B cell (primary cell): ENCODE data around the gene PNLIPRP1. TPM values are rescaled to one million over a fixed set of nuclear protein-coding genes. Genes with fewer than 3 reads are reported as not detected.

ENCODE experiments used
- ATAC-seq: fragments of 200-7000 bp; cut with Tn5 transposase; one replicate; pipeline ENCODE4 v1.10.0; 2021; ENCODE audit warnings: low read depth, mild to moderate bottlenecking, moderate number of reproducible peaks, moderate library complexity
- CTCF ChIA-PET: fragments of 350-600 bp; sonication (Branson Sonifier 250); formaldehyde crosslinking; loops from one replicate; lab custom pipeline; 2021; ENCODE audit warnings: antibody characterized with exemption, inconsistent platforms; lab: Charles Lee
- POLR2A ChIA-PET: fragments of 350-600 bp; sonication (Branson Sonifier 250); formaldehyde crosslinking; loops from one replicate; lab custom pipeline; 2021; ENCODE audit warnings: antibody characterized with exemption; lab: Charles Lee
- DNase-seq: peaks from one replicate; pipeline ENCODE4 v3.0.0; 2013
- H2AFZ ChIP-seq: 2 replicates; pipeline ENCODE4 v1.6.1; 2012; ENCODE audit warnings: mild to moderate bottlenecking, low read depth, low read length; ENCODE audit not compliant: insufficient read depth, poor library complexity, severe bottlenecking
- H3K27ac ChIP-seq, 2 donors: 1 replicate in 1 of 2; 2 replicates in 1 of 2; pipeline ENCODE4 v1.5.1; 2012 to 2013; ENCODE audit warnings: low read length in 2 of 2, mild to moderate bottlenecking in 2 of 2, moderate library complexity in 1 of 2
- H3K27me3 ChIP-seq, 4 experiments: fragments of 200-600 bp in 1 of 4; sonication (generic) in 1 of 4; replicated peaks in 1 of 4; 1 replicate in 2 of 4; 2 replicates in 2 of 4; pipeline versions ENCODE4 v1.6.1 to v1.7.0; 2013 to 2016; ENCODE audit warnings: low read length in 3 of 4, mild to moderate bottlenecking in 2 of 4, mixed read lengths in 1 of 4, moderate library complexity in 1 of 4; ENCODE audit not compliant: insufficient read depth in 4 of 4, control insufficient read depth in 3 of 4; ENCODE audit errors: control extremely low read depth in 1 of 4
- H3K36me3 ChIP-seq, 2 experiments: replicated peaks in 1 of 2; 1 replicate in 1 of 2; 2 replicates in 1 of 2; pipeline versions ENCODE4 v1.6.1 to v1.7.1; 2013; ENCODE audit warnings: low read length in 1 of 2; ENCODE audit not compliant: insufficient read depth in 2 of 2, control insufficient read depth in 1 of 2; ENCODE audit errors: control extremely low read depth in 1 of 2, extremely low read depth in 1 of 2
- H3K4me1 ChIP-seq, 2 donors: fragments of 200-600 bp in 1 of 2; sonication (generic) in 1 of 2; 1 replicate in 1 of 2; 2 replicates in 1 of 2; pipeline versions ENCODE4 v1.5.1 to v1.6.1; 2013 to 2017; ENCODE audit warnings: low read length in 2 of 2; ENCODE audit not compliant: control insufficient read depth in 2 of 2, insufficient read depth in 2 of 2
- H3K4me2 ChIP-seq: replicated peaks from 2 replicates; pipeline ENCODE3; 2012; ENCODE audit warnings: mild to moderate bottlenecking, low read depth, low read length; ENCODE audit not compliant: poor library complexity, severe bottlenecking
- H3K4me3 ChIP-seq, 5 experiments: fragments of 200-600 bp in 1 of 5; sonication (generic) in 1 of 5; 1 replicate in 3 of 5; 2 replicates in 2 of 5; pipeline versions ENCODE4 v1.5.1 to v1.7.0; 2011 to 2016; ENCODE audit warnings: low read length in 4 of 5, mild to moderate bottlenecking in 4 of 5, low read depth in 2 of 5, control low read depth in 1 of 5, moderate library complexity in 1 of 5; ENCODE audit not compliant: insufficient read depth in 1 of 5; ENCODE audit errors: control extremely low read depth in 1 of 5, extremely low read depth in 1 of 5
- H3K79me2 ChIP-seq: fragments of 200-600 bp; sonication (generic); one replicate; pipeline ENCODE4 v1.6.0; 2016; ENCODE audit warnings: low read length; ENCODE audit not compliant: control insufficient read depth, insufficient read depth
- H3K9ac ChIP-seq: fragments of 200-600 bp; sonication (generic); 2 replicates; pipeline ENCODE4 v1.6.1; 2017; ENCODE audit warnings: mild to moderate bottlenecking, low read length, moderate library complexity
- H3K9me3 ChIP-seq, 3 donors: one replicate each; pipeline versions ENCODE4 v1.6.1 to v1.7.1; 2013; ENCODE audit warnings: low read length in 2 of 3; ENCODE audit not compliant: control insufficient read depth in 2 of 3, insufficient read depth in 1 of 3; ENCODE audit errors: control extremely low read depth in 1 of 3
- H4K20me1 ChIP-seq: 2 replicates; pipeline ENCODE4 v1.6.0; 2012; ENCODE audit warnings: mild to moderate bottlenecking, low read length; ENCODE audit not compliant: insufficient read depth, control insufficient read depth, poor library complexity, severe bottlenecking
- H3K27ac Mint-ChIP-seq: one replicate; pipeline ENCODE4 v1.8.0; 2021; ENCODE audit warnings: mixed read lengths
- H3K27me3 Mint-ChIP-seq: one replicate; pipeline ENCODE4 v1.8.0; 2021; ENCODE audit warnings: mixed read lengths
- H3K4me1 Mint-ChIP-seq: one replicate; pipeline ENCODE4 v1.8.0; 2021; ENCODE audit warnings: mixed read lengths
- H3K4me3 Mint-ChIP-seq: one replicate; pipeline ENCODE4 v1.8.0; 2021; ENCODE audit warnings: mixed read lengths
- H3K9me3 Mint-ChIP-seq: one replicate; pipeline ENCODE4 v1.8.0; 2022; ENCODE audit warnings: mixed read lengths; ENCODE audit not compliant: insufficient read depth
- EZH2 ChIP-seq: IDR thresholded peaks from 2 replicates; pipeline ENCODE4 v1.6.1; 2012; ENCODE audit warnings: borderline replicate concordance, low read depth, mild to moderate bottlenecking, moderate library complexity, low read length; ENCODE audit not compliant: insufficient read depth, poor library complexity, severe bottlenecking
- WGBS: methylation state at CpG from one replicate; pipeline ENCODE4 v1.1.5; 2013; ENCODE audit warnings: missing lambda C conversion rate; ENCODE audit not compliant: insufficient coverage; 5-methylcytosine and 5-hydroxymethylcytosine counted together
- intact Hi-C: fragments of 100-400 bp; cut with micrococcal nuclease; formaldehyde crosslinking; loops from one replicate; pipeline ENCODE4 v1.10.0; 2022
- polyA plus RNA-seq: library from polyadenylated mRNA; depleted of rRNA; stranded (reverse); fragments of >200 nt; gene quantifications from 2 replicates; pipeline ENCODE4 v1.2.3, GENCODE V29; 2012
- total RNA-seq, 2 donors: library from RNA; stranded (reverse); fragments of 120-200 nt in 1 of 2; gene quantifications; 1 replicate in 1 of 2; 2 replicates in 1 of 2; pipeline versions ENCODE4 v1.2.3 to v1.2.4, GENCODE V29; 2013 to 2022
- TF ChIP-seq, protein P1 (sequence below): fragments of 200-600 bp; IDR thresholded peaks from one replicate; pipeline ENCODE4 v1.8.0; 2022; ENCODE audit warnings: antibody characterized with exemption, mild to moderate bottlenecking

Gene PNLIPRP1
- total and polyA plus RNA-seq, 2 donors (not counting 1 experiment from before 2014, with no cell fraction given), result not detected

DNA sequence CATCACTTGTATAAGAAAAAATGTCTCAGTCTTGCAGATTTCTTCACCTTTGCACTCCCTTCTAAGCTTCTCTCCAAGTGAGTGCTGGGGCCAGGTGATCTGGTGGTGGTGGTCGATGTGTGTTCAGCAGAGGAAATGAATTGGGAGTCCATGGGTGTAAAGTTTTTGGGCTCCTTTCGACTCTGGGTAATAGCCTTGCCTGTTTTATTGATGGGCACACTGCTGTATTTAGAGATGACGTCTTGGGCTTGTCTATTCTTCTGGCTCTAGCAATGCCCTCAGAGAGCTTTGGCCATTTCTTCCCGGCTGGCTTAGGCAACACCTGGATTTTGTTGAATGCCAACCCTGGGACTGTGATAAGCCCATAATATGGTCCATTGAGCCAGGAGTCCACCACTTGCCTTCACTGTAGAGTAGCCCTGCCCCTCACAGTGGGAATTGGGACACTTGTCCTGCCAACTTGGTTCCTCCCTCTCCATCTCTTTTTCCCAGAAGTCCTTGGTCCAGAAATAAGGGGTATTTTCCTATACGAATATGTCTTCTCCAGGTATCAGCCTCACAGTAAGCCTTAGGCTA lies 33.4 kb upstream of the PNLIPRP1 start:
- Mint-ChIP-seq H3K27me3 (no peaks in the 10 kb centered on the region), H3K4me1 (no peaks in the 10 kb centered on the region), H3K4me3 (no peak overlapping the region), H3K27ac (no peak overlapping the region), H3K9me3 (no peaks in the 10 kb centered on the region)
- DNase-seq, result no peak
- TF ChIP-seq EZH2, result no peak
- TF ChIP-seq, protein P1, sequence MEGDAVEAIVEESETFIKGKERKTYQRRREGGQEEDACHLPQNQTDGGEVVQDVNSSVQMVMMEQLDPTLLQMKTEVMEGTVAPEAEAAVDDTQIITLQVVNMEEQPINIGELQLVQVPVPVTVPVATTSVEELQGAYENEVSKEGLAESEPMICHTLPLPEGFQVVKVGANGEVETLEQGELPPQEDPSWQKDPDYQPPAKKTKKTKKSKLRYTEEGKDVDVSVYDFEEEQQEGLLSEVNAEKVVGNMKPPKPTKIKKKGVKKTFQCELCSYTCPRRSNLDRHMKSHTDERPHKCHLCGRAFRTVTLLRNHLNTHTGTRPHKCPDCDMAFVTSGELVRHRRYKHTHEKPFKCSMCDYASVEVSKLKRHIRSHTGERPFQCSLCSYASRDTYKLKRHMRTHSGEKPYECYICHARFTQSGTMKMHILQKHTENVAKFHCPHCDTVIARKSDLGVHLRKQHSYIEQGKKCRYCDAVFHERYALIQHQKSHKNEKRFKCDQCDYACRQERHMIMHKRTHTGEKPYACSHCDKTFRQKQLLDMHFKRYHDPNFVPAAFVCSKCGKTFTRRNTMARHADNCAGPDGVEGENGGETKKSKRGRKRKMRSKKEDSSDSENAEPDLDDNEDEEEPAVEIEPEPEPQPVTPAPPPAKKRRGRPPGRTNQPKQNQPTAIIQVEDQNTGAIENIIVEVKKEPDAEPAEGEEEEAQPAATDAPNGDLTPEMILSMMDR, result no peak
- no peaks in the 10 kb centered on the region for H3K36me3 ChIP-seq
- no peak for ATAC-seq
- no peak overlapping the region for H2AFZ ChIP-seq
- no peak overlapping the region for H3K4me2 ChIP-seq
- no peaks in the 10 kb centered on the region for H3K79me2 ChIP-seq
- peaks cover 0 to 1% (median 0%) of the 10 kb centered on the region in 3 donors for H3K9me3 ChIP-seq
- H3K27me3 ChIP-seq, result no peaks in the 10 kb centered on the region
- H3K4me3 ChIP-seq, result no peak overlapping the region
- no peaks in the 10 kb centered on the region for H4K20me1 ChIP-seq
- ChIA-PET POLR2A (no interaction called here), CTCF (no interaction called here)
- WGBS, result 88% methylated on average over 4 of the region's 5 CpGs
- no peaks in the 10 kb centered on the region for H3K4me1 ChIP-seq
- intact Hi-C loops, result no loop called here
- H3K27ac ChIP-seq, result no peak overlapping the region
- no peak overlapping the region for H3K9ac ChIP-seq

DNA sequence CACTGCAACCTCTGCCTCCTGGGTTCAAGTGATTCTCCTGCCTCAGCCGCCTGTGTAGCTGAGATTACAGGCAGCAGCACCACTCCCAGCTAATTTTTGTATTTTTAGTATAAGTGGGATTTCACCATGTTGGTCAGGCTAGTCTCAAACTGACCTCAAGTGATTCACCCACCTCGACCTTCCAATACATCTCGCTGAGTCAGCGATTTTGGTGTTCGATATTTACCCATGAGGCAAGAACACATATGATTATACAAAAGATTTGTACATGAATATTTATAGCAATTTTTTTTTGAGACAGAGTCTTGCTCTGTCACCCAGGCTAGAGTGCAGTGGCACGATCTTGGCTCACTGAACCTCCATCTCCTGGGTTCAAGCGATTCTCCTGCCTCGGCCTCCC lies 25.2 kb upstream of the PNLIPRP1 start:
- intact Hi-C loops, result no loop called here
- no peaks in the 10 kb centered on the region for H3K27me3 ChIP-seq
- H3K27ac Mint-ChIP-seq, result no peak overlapping the region
- no peaks in the 10 kb centered on the region for H3K4me1 Mint-ChIP-seq
- DNase-seq, result no peak
- TF ChIP-seq EZH2, result no peak
- TF ChIP-seq, protein P1, result no peak
- no peak overlapping the region for H3K4me3 Mint-ChIP-seq
- no peak overlapping the region for H3K9ac ChIP-seq
- H2AFZ ChIP-seq, result no peak overlapping the region
- no peaks in the 10 kb centered on the region for H3K36me3 ChIP-seq
- H4K20me1 ChIP-seq, result no peaks in the 10 kb centered on the region
- no peaks in the 10 kb centered on the region for H3K4me1 ChIP-seq
- no peak overlapping the region for H3K27ac ChIP-seq
- H3K9me3 Mint-ChIP-seq, result no peaks in the 10 kb centered on the region
- no peak for ATAC-seq
- no peaks in the 10 kb centered on the region for H3K9me3 ChIP-seq
- POLR2A ChIA-PET, result no interaction called here
- H3K27me3 Mint-ChIP-seq, result no peaks in the 10 kb centered on the region
- H3K4me2 ChIP-seq, result no peak overlapping the region
- CTCF ChIA-PET, result no interaction called here
- WGBS, result 92% methylated on average over 3 of the region's 8 CpGs
- no peak overlapping the region for H3K4me3 ChIP-seq
- H3K79me2 ChIP-seq, result no peaks in the 10 kb centered on the region
